Measurements from ENCODE around the gene GRIN2C.

The GRIN2C gene

GRCh38 chr17:74824961-74825627 lies 34.6 kb downstream of the GRIN2C start:
- peak in 4 of 58 donors; percentile 15 to 38 (median 32) for DNase-seq

- peak in 51 of 58 donors; percentile 24 to 92 (median 70) for DNase-seq
Measured at GRCh38 chr17:74822939-74823367, 36.7 kb downstream of the GRIN2C start.

GRCh38 chr17:74822335-74822938 lies 37.2 kb downstream of the GRIN2C start:
- DNase-seq, result peak in 4 of 58 donors; percentile 51 to 80 (median 71)

- peak in 3 of 58 donors; percentile 20 to 45 (median 44) for DNase-seq
Measured at GRCh38 chr17:74821655-74822334, 37.9 kb downstream of the GRIN2C start.

GRCh38 chr17:74819801-74820436 lies 39.8 kb downstream of the GRIN2C start:
- no peak for DNase-seq

GRCh38 chr17:74818291-74818938 lies 41.3 kb downstream of the GRIN2C start:
- DNase-seq, result no peak

GRCh38 chr17:74816905-74817620 lies 42.6 kb downstream of the GRIN2C start:
- DNase-seq, result no peak

- DNase-seq, result no peak
Measured at GRCh38 chr17:74815550-74816370, 43.9 kb downstream of the GRIN2C start.

GRCh38 chr17:74815067-74815466 lies 44.6 kb downstream of the GRIN2C start:
- DNase-seq, result no peak

- no peak for DNase-seq
Measured at GRCh38 chr17:74814453-74814852, 45.2 kb downstream of the GRIN2C start.

GRCh38 chr17:74812109-74813009 lies 47.3 kb downstream of the GRIN2C start:
- DNase-seq, result peak in 4 of 58 donors; percentile 49 to 71 (median 64)

- DNase-seq, result peak in 28 of 58 donors; percentile 21 to 73 (median 42)
Measured at GRCh38 chr17:74810699-74811485, 48.8 kb downstream of the GRIN2C start.

- no peak for DNase-seq
Measured at GRCh38 chr17:74808714-74809430, 50.8 kb downstream of the GRIN2C start.

- DNase-seq, result peak in 16 of 58 donors; percentile 12 to 44 (median 35)
Measured at GRCh38 chr17:74807925-74808324, 51.8 kb downstream of the GRIN2C start.

- no peak for DNase-seq
Measured at GRCh38 chr17:74807441-74807840, 52.2 kb downstream of the GRIN2C start.

GRCh38 chr17:74806334-74806733 lies 53.4 kb downstream of the GRIN2C start:
- no peak for DNase-seq

- DNase-seq, result peak in 8 of 58 donors; percentile 11 to 62 (median 32)
Measured at GRCh38 chr17:74805591-74805991, 54.1 kb downstream of the GRIN2C start.
